Thyroid gland (tissue), 4 donors: ENCODE measurements around the gene GRIN3A.

Experiments
- CTCF ChIP-seq, 6 experiments: fragments of 200-600 bp in 3 of 6; fragments of 450-650 bp in 3 of 6; sonication (generic) in 3 of 6; IDR thresholded peaks; one replicate each; pipeline ENCODE4 v1.5.1; 2016 to 2019; ENCODE audit warnings: antibody characterized with exemption in 6 of 6, mild to moderate bottlenecking in 2 of 6, inconsistent platforms in 1 of 6, moderate library complexity in 1 of 6
- POLR2A ChIP-seq, 2 donors: fragments of 450-650 bp; IDR thresholded peaks; one replicate each; pipeline ENCODE4 v1.6.1; 2017; ENCODE audit warnings: antibody characterized with exemption in 2 of 2, mild to moderate bottlenecking in 2 of 2, moderate library complexity in 1 of 2

GRCh38 chr9:101528015-101528414, 210.4 kb downstream of the GRIN3A start:
- TF ChIP-seq POLR2A (IDR thresholded peaks at IDR 0.05), result no peak
- no peak for TF ChIP-seq CTCF (IDR thresholded peaks at IDR 0.05)
